Endodermal cell (in vitro differentiated cells): ENCODE data around the gene C5orf63. TPM values are rescaled to one million over a fixed set of nuclear protein-coding genes. Genes with fewer than 3 reads are reported as not detected.
"Not testable (repeated sequence)": the region's sequence is repeated elsewhere in the genome, so short reads cannot be mapped to it uniquely, and the experiment has no call there.

Experiments used
- DNase-seq: peaks from one replicate; pipeline ENCODE4 v3.0.0-alpha.2; 2017
- H3K27ac ChIP-seq: 2 replicates; pipeline ENCODE4 v1.5.1; 2013; ENCODE audit warnings: mild to moderate bottlenecking, low read depth, low read length, moderate library complexity
- H3K27me3 ChIP-seq: 2 replicates; pipeline ENCODE4 v1.6.1; 2013; ENCODE audit warnings: mild to moderate bottlenecking, low read length, moderate library complexity; ENCODE audit not compliant: insufficient read depth, control insufficient read depth, poor library complexity, severe bottlenecking
- H3K36me3 ChIP-seq: 2 replicates; pipeline ENCODE4 v1.7.0; 2013; ENCODE audit warnings: mild to moderate bottlenecking, low read length, moderate library complexity; ENCODE audit not compliant: control insufficient read depth, insufficient read depth
- H3K4me1 ChIP-seq: one replicate; pipeline ENCODE4 v1.7.0; 2013; ENCODE audit warnings: low read length; ENCODE audit not compliant: control insufficient read depth, insufficient read depth
- H3K4me3 ChIP-seq: 2 replicates; pipeline ENCODE4 v1.5.1; 2013; ENCODE audit warnings: mild to moderate bottlenecking, low read length, moderate library complexity
- H3K9ac ChIP-seq: 2 replicates; pipeline ENCODE4 v1.6.1; 2013; ENCODE audit warnings: mild to moderate bottlenecking, low read length, moderate library complexity; ENCODE audit not compliant: poor library complexity, severe bottlenecking; ENCODE audit errors: extremely low read depth
- H3K9me3 ChIP-seq: 2 replicates; pipeline ENCODE4 v1.6.1; 2013; ENCODE audit warnings: mild to moderate bottlenecking, low read length, moderate library complexity; ENCODE audit not compliant: control insufficient read depth
- H3K27ac Mint-ChIP-seq: 2 replicates; pipeline ENCODE4 v1.8.0; 2020; ENCODE audit warnings: mixed read lengths
- H3K27me3 Mint-ChIP-seq: 2 replicates; pipeline ENCODE4 v1.8.0; 2021; ENCODE audit warnings: mild to moderate bottlenecking, mixed read lengths; ENCODE audit not compliant: insufficient read depth
- H3K36me3 Mint-ChIP-seq: 2 replicates; pipeline ENCODE4 v1.8.0; 2020; ENCODE audit warnings: low read depth, mixed read lengths
- H3K4me1 Mint-ChIP-seq: 2 replicates; pipeline ENCODE4 v1.8.0; 2020; ENCODE audit warnings: mixed read lengths
- H3K4me3 Mint-ChIP-seq: 2 replicates; pipeline ENCODE4 v1.8.0; 2020; ENCODE audit warnings: mild to moderate bottlenecking, moderate library complexity, mixed read lengths
- H3K9me3 Mint-ChIP-seq: 2 replicates; pipeline ENCODE4 v1.8.0; 2020; ENCODE audit warnings: mild to moderate bottlenecking, mixed read lengths
- CTCF ChIP-seq: fragments of 200-600 bp; sonication (generic); conservative IDR thresholded peaks from 2 replicates; pipeline ENCODE4 v1.5.0; 2021; ENCODE audit warnings: antibody characterized with exemption, mild to moderate bottlenecking
- WGBS, 2 experiments: methylation state at CpG; one replicate each; pipeline versions ENCODE4 v1.1.5 to v1.1.7; 2013; ENCODE audit warnings: missing lambda C conversion rate in 2 of 2, mixed read lengths in 1 of 2; ENCODE audit not compliant: insufficient coverage in 1 of 2, insufficient read length in 1 of 2; 5-methylcytosine and 5-hydroxymethylcytosine counted together
- long read RNA-seq, 4 experiments: library from polyadenylated mRNA in 2 of 4; library from RNA in 1 of 4; library from capped mRNA in 1 of 4; stranded (forward) in 3 of 4; unstranded in 1 of 4; transcript quantifications; one replicate each; pipeline ENCODE4 v2.0.0, GENCODE V29; 2020 to 2021; ENCODE audit warnings: inconsistent platforms in 1 of 4
- polyA plus RNA-seq, 2 experiments: library from polyadenylated mRNA; stranded (reverse); fragments of 50-300 nt; gene quantifications; one replicate each; pipeline ENCODE4 v1.2.3, GENCODE V29; 2013
- total RNA-seq, 2 donors: library from RNA; stranded (reverse); fragmentation: NEBNext Ultra II Directional in 1 of 2; extraction: Animal tissue kit (Norgen Biotek cat#: 25700) in 1 of 2; gene quantifications; 2 replicates in 1 of 2; 3 replicates in 1 of 2; pipeline ENCODE4 v1.2.1, GENCODE V29; 2021

Gene C5orf63
- 1 to 10 TPM in 1 of 2 donors, under 1 TPM in 1; 0.86 to 9.4 TPM for total RNA-seq
- polyA plus RNA-seq (2013, experiment 1 of 2), result not detected
- not detected for polyA plus RNA-seq (2013, experiment 2 of 2)
- long read RNA-seq, experiment 1, partial matches to known transcripts, result 0 of 1 reads
- long read RNA-seq, experiment 1, other reads (novel, unspliced or antisense), result 0 of 1 reads
- long read RNA-seq, experiment 2, result 0 reads
- long read RNA-seq, experiment 3, full-length matches to known transcripts, result 4 of 13 reads
- long read RNA-seq, experiment 3, partial matches to known transcripts, result 4 of 13 reads
- long read RNA-seq, experiment 3, other reads (novel, unspliced or antisense), result 5 of 13 reads
- long read RNA-seq, experiment 4, partial matches to known transcripts, result 0 of 1 reads
- long read RNA-seq, experiment 4, other reads (novel, unspliced or antisense), result 1 of 1 reads

DNA sequence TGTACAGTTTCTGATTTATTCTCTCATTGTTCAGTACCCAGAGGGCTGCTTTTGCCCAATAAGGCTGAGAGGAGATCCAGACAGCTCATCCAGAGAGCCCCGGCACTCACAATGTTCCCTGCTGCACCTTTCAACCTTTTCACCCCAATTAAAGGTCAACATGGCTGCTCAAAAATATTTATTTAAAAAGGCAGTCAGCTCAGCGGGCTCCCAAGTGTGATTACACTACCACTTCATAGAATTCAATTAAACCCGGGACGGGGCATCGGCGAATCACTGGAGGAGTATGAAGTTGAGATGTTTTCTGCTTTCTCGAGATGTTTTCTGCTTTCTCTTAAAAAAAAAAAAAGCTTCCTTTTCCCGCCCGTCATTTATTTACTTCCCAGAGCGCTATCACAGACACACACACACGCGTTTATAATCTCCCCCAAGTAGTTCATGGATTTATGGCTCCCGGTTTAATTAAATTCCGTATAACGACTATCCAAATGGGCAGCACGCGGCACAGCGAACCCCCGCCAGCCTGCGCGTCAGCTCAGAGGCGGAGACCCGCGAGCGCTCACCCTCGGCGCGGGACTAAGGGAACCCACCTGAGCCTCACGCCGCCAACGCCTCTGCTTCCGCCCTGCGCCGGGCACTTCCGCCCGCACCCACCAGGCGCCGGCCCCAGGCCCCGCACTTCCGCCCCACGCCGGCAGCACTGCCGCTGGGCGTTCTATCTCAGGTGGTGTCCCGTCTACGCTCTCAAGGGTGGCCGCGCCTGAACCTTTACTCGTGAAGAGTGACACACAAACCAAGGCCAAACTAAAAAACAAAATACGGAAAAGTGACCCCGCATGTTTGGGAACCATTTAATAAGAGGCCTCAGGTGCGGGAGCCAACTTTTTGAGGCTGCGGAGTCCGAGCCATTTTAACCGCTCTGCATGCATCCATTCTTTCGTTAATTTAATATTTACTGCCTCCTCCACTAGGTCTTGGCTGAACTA lies at the start of gene C5orf63:
C5orf63 (minus strand) TSS at position 642 of the 986 bp plus-strand sequence. CDS start 14,507 bp downstream, outside the sequence.
- Mint-ChIP-seq H3K4me3 (peak within 1 kb of the TSS; percentile 68), H3K4me1 (peaks cover 56% of the 10 kb centered on the region), H3K27ac (peak within 1 kb of the TSS; percentile 90), H3K36me3 (no peaks in the 10 kb centered on the region), H3K27me3 (peaks cover 2% of the 10 kb centered on the region), H3K9me3 (no peaks in the 10 kb centered on the region)
- Histone ChIP-seq H3K4me3 (no peak within 1 kb of the TSS), H3K36me3 (no peaks in the 10 kb centered on the region), H3K4me1 (peaks cover 26% of the 10 kb centered on the region), H3K9ac (no peak within 1 kb of the TSS), H3K9me3 (no peaks in the 10 kb centered on the region), H3K27me3 (peaks cover 6% of the 10 kb centered on the region), H3K27ac (no peak within 1 kb of the TSS)
- peak; percentile 65 for DNase-seq
- peak; percentile 60 for TF ChIP-seq CTCF
- 93 to 96% methylated on average over 36 to 56 of the region's 56 CpGs for WGBS, 2 experiments

DNA sequence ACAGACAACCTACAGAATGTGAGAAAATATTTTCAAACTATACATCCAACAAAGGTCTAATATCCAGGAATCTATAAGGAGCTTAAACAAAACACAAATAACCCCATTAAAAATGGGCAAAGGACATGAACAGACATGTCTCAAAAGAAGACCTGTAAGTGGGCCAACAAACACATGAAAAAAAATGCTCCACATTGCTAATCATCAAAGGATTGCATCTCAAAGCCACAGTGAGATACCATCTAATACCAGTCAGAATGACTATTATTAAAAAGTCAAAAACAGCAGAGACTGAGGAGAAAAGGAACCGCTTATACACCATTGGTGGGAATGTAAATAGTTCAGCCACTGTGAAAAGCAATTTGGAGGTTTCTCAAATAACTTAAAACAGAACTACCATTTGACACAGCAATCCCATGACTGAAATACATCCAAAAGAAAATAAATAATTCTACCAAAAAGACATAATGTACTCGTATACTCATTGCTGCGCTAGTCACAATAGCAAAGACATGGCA lies 39.1 kb upstream of the C5orf63 start:
- Mint-ChIP-seq H3K4me1 (no peaks in the 10 kb centered on the region), H3K27ac (no peak overlapping the region), H3K4me3 (no peak overlapping the region), H3K9me3 (peaks cover 50% of the 10 kb centered on the region), H3K27me3 (no peaks in the 10 kb centered on the region), H3K36me3 (peaks cover 3% of the 10 kb centered on the region)
- no peak for DNase-seq
- Histone ChIP-seq H3K4me3 (no peak overlapping the region), H3K9me3 (peaks cover 27% of the 10 kb centered on the region), H3K4me1 (peaks cover 8% of the 10 kb centered on the region), H3K9ac (no peak overlapping the region), H3K27me3 (no peaks in the 10 kb centered on the region), H3K27ac (no peak overlapping the region), H3K36me3 (no peaks in the 10 kb centered on the region)
- 91 to 92% methylated on average over 2 to 3 of the region's 3 CpGs for WGBS, 2 experiments
- no peak for TF ChIP-seq CTCF

DNA sequence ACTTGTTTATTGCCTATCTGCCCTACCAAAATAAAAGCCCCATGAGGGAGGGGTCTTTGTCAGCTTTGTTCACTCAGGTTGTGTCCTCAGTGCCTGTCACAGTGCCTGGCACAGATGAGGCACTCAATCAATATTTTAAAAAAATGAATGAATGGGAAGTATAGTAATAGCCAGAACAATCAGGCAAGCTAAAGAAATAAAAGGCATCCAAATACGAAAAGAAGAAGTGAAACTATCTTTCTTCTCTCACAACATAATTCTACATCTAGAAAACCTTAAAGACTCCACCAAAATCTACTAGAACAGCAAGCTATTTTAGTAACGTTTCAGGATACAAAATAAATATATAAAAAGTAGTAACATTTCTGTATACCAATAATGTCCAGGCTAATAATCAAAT lies 37.8 kb upstream of the C5orf63 start:
- TF ChIP-seq CTCF, result no peak
- Mint-ChIP-seq H3K9me3 (peaks cover 61% of the 10 kb centered on the region), H3K4me1 (no peaks in the 10 kb centered on the region), H3K27me3 (no peaks in the 10 kb centered on the region), H3K27ac (no peak overlapping the region), H3K36me3 (peaks cover 3% of the 10 kb centered on the region), H3K4me3 (no peak overlapping the region)
- 84% methylated on average over 1 of the region's 2 CpGs; no CpG with 5 or more reads in 1 of the 2 experiments for WGBS, 2 experiments
- H3K27me3 ChIP-seq, result no peaks in the 10 kb centered on the region
- H3K4me3 ChIP-seq, result no peak overlapping the region
- H3K9ac ChIP-seq, result no peak overlapping the region
- peaks cover 8% of the 10 kb centered on the region for H3K4me1 ChIP-seq
- H3K27ac ChIP-seq, result no peak overlapping the region
- no peaks in the 10 kb centered on the region for H3K36me3 ChIP-seq
- H3K9me3 ChIP-seq, result peaks cover 27% of the 10 kb centered on the region
- DNase-seq, result no peak

GRCh38 chr5:127108624-127109260 lies 35.4 kb upstream of the C5orf63 start:
- peaks cover 66% of the 10 kb centered on the region for H3K9me3 Mint-ChIP-seq
- not testable (repeated sequence) for H3K36me3 Mint-ChIP-seq, H3K4me3 ChIP-seq, H3K27ac ChIP-seq, H3K4me1 Mint-ChIP-seq, H3K27me3 Mint-ChIP-seq, DNase-seq, H3K27ac Mint-ChIP-seq, H3K9ac ChIP-seq, H3K4me3 Mint-ChIP-seq, H3K36me3 ChIP-seq, H3K4me1 ChIP-seq, H3K27me3 ChIP-seq
- 93 to 97% methylated on average over 4 to 9 of the region's 9 CpGs for WGBS, 2 experiments
- peaks cover 27% of the 10 kb centered on the region for H3K9me3 ChIP-seq
